Astrocyte (in vitro differentiated cells and primary cell): ENCODE measurements around the gene FCHO2. TPM values are rescaled to one million over a fixed set of nuclear protein-coding genes. Genes with fewer than 3 reads are reported as not detected.

Experiments
- DNase-seq: peaks from one replicate; pipeline ENCODE4 v3.0.0-alpha.2; 2010; ENCODE audit warnings: low read depth
- FAIRE-seq: peaks from 2 replicates; lab custom pipeline; 2011; peaks lifted over from hg19 to GRCh38; lab: Jason Lieb, UNC
- H2AFZ ChIP-seq: 2 replicates; pipeline ENCODE4 v1.6.0; 2012; ENCODE audit warnings: low read depth, low read length, inconsistent platforms
- H3K27ac ChIP-seq: 2 replicates; pipeline ENCODE4 v1.5.1; 2011; ENCODE audit warnings: low read depth, low read length, inconsistent platforms
- H3K27me3 ChIP-seq: 2 replicates; pipeline ENCODE4 v1.6.0; 2011; ENCODE audit warnings: low read length, inconsistent platforms; ENCODE audit not compliant: insufficient read depth
- H3K36me3 ChIP-seq: 2 replicates; pipeline ENCODE4 v1.5.1; 2011; ENCODE audit warnings: low read length, inconsistent platforms; ENCODE audit not compliant: insufficient read depth
- H3K4me1 ChIP-seq: 2 replicates; pipeline ENCODE4 v1.5.1; 2011; ENCODE audit warnings: low read length, inconsistent platforms; ENCODE audit not compliant: insufficient read depth
- H3K4me2 ChIP-seq: 2 replicates; pipeline ENCODE4 v1.6.0; 2012; ENCODE audit warnings: low read length, inconsistent platforms
- H3K4me3 ChIP-seq: 2 replicates; pipeline ENCODE4 v1.5.1; 2011; ENCODE audit warnings: low read depth, mild to moderate bottlenecking, low read length, inconsistent platforms; ENCODE audit not compliant: insufficient read depth
- H3K79me2 ChIP-seq: 2 replicates; pipeline ENCODE4 v1.6.0; 2012; ENCODE audit warnings: mild to moderate bottlenecking, low read length, inconsistent platforms; ENCODE audit not compliant: insufficient read depth
- H3K9ac ChIP-seq: 2 replicates; pipeline ENCODE4 v1.6.0; 2012; ENCODE audit warnings: mild to moderate bottlenecking, low read length, inconsistent platforms
- H3K9me3 ChIP-seq: 2 replicates; pipeline ENCODE4 v1.5.1; 2012; ENCODE audit warnings: low read depth, mild to moderate bottlenecking, low read length, inconsistent platforms; ENCODE audit not compliant: insufficient read depth
- H4K20me1 ChIP-seq: 2 replicates; pipeline ENCODE4 v1.6.0; 2012; ENCODE audit warnings: low read length, inconsistent platforms; ENCODE audit not compliant: insufficient read depth
- H3K27ac Mint-ChIP-seq: one replicate; pipeline ENCODE4 v1.8.0; 2021; ENCODE audit warnings: mild to moderate bottlenecking, mixed read lengths; ENCODE audit not compliant: unreplicated experiment
- H3K27me3 Mint-ChIP-seq: one replicate; pipeline ENCODE4 v1.8.0; 2021; ENCODE audit warnings: low read depth, mixed read lengths; ENCODE audit not compliant: unreplicated experiment
- H3K36me3 Mint-ChIP-seq: one replicate; pipeline ENCODE4 v1.8.0; 2021; ENCODE audit warnings: low read depth, mixed read lengths; ENCODE audit not compliant: unreplicated experiment
- H3K4me1 Mint-ChIP-seq: one replicate; pipeline ENCODE4 v1.8.0; 2021; ENCODE audit warnings: low read depth, mixed read lengths; ENCODE audit not compliant: unreplicated experiment
- H3K4me3 Mint-ChIP-seq: one replicate; pipeline ENCODE4 v1.8.0; 2021; ENCODE audit warnings: mild to moderate bottlenecking, moderate library complexity, mixed read lengths; ENCODE audit not compliant: unreplicated experiment
- H3K9me3 Mint-ChIP-seq: one replicate; pipeline ENCODE4 v1.8.0; 2021; ENCODE audit warnings: mild to moderate bottlenecking, mixed read lengths; ENCODE audit not compliant: unreplicated experiment
- CTCF ChIP-seq: IDR thresholded peaks from 2 replicates; pipeline ENCODE4 v1.5.1; 2011; ENCODE audit warnings: low read depth, mild to moderate bottlenecking, inconsistent platforms, low read length, moderate library complexity; ENCODE audit not compliant: insufficient read depth
- EZH2 ChIP-seq: IDR thresholded peaks from 2 replicates; pipeline ENCODE4 v1.6.1; 2012; ENCODE audit warnings: mild to moderate bottlenecking, low read length, inconsistent platforms; ENCODE audit not compliant: insufficient read depth
- total RNA-seq: library from RNA; stranded (reverse); gene quantifications from 2 replicates; pipeline ENCODE4 v1.2.1, GENCODE V29; 2021

FCHO2 gene
- total RNA-seq, 1 donor from 2014 or later: 20.7 TPM

GRCh38 chr5:73030531-73030930 is 74.7 kb downstream of the FCHO2 start:
- Mint-ChIP-seq H3K27ac (peak overlapping the region; percentile 21), H3K4me3 (no peak overlapping the region)

DNA sequence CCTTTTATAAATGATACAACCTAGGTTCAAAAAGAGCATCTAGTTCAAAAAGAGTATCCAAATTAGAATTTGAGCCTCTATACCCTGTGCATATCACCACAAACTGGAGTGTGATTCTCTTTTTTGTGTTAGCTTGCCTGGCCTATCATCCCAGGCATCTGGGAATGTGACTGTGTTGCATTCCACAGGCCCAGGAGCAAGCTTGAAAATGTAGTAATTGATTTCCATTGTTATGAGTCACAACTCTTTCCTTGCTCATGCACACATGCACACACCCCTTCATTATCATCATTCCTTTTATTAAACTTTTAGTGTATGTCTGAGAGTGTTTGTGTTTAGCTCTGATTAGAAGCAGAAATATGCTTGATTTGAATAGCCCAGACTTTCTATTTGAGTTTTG is 75.2 kb downstream of the FCHO2 start:
- Histone ChIP-seq H4K20me1 (no peaks in the 10 kb centered on the region), H3K79me2 (no peaks in the 10 kb centered on the region), H2AFZ (no peak overlapping the region), H3K9me3 (no peaks in the 10 kb centered on the region), H3K4me1 (peaks cover 23% of the 10 kb centered on the region), H3K9ac (peak overlapping the region; percentile 54), H3K27ac (peak overlapping the region; percentile 66), H3K36me3 (no peaks in the 10 kb centered on the region), H3K27me3 (no peaks in the 10 kb centered on the region), H3K4me2 (peak overlapping the region; percentile 66), H3K4me3 (no peak overlapping the region)
- Mint-ChIP-seq H3K27ac (peak overlapping the region; percentile 84), H3K27me3 (no peaks in the 10 kb centered on the region), H3K9me3 (no peaks in the 10 kb centered on the region), H3K36me3 (no peaks in the 10 kb centered on the region), H3K4me3 (peak overlapping the region; percentile 9), H3K4me1 (peaks cover 24% of the 10 kb centered on the region)
- TF ChIP-seq CTCF (no peak), EZH2 (no peak)
- DNase-seq: peak; percentile 93
- FAIRE-seq: peak; percentile 99

More at GRCh38 chr5:73030531-73030930, 74.7 kb downstream of the FCHO2 start:
- H3K79me2 ChIP-seq: no peaks in the 10 kb centered on the region
- peak overlapping the region; percentile 66 for H3K4me2 ChIP-seq
- H4K20me1 ChIP-seq: no peaks in the 10 kb centered on the region
- Mint-ChIP-seq H3K27me3 (no peaks in the 10 kb centered on the region), H3K9me3 (no peaks in the 10 kb centered on the region), H3K36me3 (no peaks in the 10 kb centered on the region), H3K4me1 (peaks cover 24% of the 10 kb centered on the region)
- DNase-seq (peak; percentile 26), FAIRE-seq (no peak)
- peaks cover 23% of the 10 kb centered on the region for H3K4me1 ChIP-seq
- H2AFZ ChIP-seq: no peak overlapping the region
- H3K4me3 ChIP-seq: no peak overlapping the region
- H3K9me3 ChIP-seq: no peaks in the 10 kb centered on the region
- peak overlapping the region; percentile 54 for H3K9ac ChIP-seq
- TF ChIP-seq EZH2 (no peak), CTCF (no peak)
- H3K27ac ChIP-seq: peak overlapping the region; percentile 66
- no peaks in the 10 kb centered on the region for H3K27me3 ChIP-seq
- no peaks in the 10 kb centered on the region for H3K36me3 ChIP-seq

GRCh38 chr5:73031839-73032238 is 76.0 kb downstream of the FCHO2 start:
- Histone ChIP-seq H3K27ac (peak overlapping the region; percentile 66), H3K9ac (peak overlapping the region; percentile 54)
- H3K4me3 Mint-ChIP-seq: no peak overlapping the region

More at GRCh38 chr5:73031839-73032238, 76.0 kb downstream of the FCHO2 start:
- no peaks in the 10 kb centered on the region for H4K20me1 ChIP-seq
- H2AFZ ChIP-seq: no peak overlapping the region
- Mint-ChIP-seq H3K27ac (peak overlapping the region; percentile 68), H3K36me3 (no peaks in the 10 kb centered on the region), H3K27me3 (no peaks in the 10 kb centered on the region), H3K9me3 (no peaks in the 10 kb centered on the region), H3K4me1 (peaks cover 24% of the 10 kb centered on the region)
- H3K27me3 ChIP-seq: no peaks in the 10 kb centered on the region
- H3K79me2 ChIP-seq: no peaks in the 10 kb centered on the region
- H3K4me1 ChIP-seq: peaks cover 23% of the 10 kb centered on the region
- FAIRE-seq: peak; percentile 60
- no peak overlapping the region for H3K4me3 ChIP-seq
- no peaks in the 10 kb centered on the region for H3K9me3 ChIP-seq
- peak; percentile 79 for DNase-seq
- H3K36me3 ChIP-seq: no peaks in the 10 kb centered on the region
- TF ChIP-seq CTCF (no peak), EZH2 (no peak)
- peak overlapping the region; percentile 66 for H3K4me2 ChIP-seq
